Measurements from ENCODE around the gene GALNT10. TPM values are rescaled to one million over a fixed set of nuclear protein-coding genes. Genes with fewer than 3 reads are reported as not detected.
A peak's percentile ranks its signal among the peaks of the same experiment; 100 is the strongest.

GALNT10 gene
- total and polyA plus RNA-seq, 9 of the 15 experiments (the other 6 are each of a cell fraction or from before 2014, with no cell fraction given): 4.6 to 37.1 (median 13.3) TPM

DNA sequence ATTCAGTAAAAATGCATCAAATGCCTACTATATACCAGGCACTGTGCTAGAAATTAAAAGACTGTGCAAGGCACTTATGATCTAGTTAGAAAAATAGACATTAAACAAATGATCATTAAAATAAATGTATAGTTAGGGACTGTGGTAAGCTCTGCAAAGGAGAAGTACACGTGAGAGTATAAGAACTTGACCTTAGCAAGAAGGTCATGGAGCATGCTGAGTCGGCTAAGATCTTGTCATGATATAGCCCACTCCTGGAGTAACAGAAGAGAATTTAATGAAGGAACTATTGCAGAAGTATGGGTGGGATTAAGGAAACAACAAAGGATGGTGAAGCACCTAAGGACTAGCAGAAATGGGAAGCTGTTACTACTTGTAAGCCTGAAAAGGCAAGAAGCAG is 231.8 kb downstream of the GALNT10 start (continued):
- TF ChIP-seq, protein P1, sequence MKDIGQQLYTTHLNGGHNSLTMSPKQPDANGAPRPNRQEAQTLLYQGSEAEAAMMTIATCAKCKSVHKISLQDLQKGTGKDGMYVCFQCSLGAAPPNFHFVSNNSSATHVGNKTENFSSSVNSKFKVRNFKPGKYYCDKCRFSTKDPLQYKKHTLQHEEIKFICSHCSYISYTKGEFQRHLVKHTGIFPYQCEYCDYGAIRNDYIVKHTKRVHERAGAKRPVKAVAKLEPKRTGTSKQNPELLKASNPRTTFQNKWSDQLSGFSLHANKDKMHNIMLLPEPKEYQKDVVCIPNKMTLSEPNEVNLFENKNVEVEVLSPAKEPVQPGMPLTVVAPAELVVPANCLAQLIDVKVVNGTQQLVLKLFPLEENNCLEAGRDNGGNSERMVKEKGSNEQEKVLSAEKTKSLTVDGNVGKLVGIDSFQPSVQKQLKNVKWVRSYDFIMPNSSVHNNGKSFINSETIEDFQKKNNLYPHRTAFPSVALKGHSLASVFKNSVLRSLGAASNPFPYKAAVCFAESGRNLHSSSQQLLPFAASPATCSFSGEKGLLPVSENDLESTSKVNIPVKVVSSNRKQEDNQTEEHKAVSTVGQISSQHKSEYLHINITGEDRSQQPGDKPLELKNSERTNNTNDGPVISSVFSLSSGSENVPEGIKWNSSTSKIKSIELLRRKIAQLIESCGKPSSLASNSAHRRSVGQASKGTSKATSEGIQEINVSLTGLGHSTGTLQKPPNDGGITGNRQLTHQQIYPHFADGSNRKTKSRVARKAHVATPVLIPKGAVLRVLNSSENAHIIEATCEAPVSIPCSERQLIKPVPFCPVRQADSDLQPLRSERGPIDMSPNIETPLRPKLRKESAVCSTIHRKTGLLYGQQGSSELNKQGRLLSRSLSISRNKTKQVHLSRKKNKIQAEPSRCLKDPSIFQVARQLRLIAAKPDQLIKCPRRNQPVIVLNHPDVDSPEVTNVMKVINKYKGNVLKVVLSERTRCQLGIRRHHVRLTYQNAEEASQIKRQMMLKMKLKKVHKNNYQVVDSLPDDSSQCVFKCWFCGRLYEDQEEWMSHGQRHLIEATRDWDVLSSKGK (CRISPR knock-in tag; IDR thresholded peaks at IDR 0.05): no peak
- TF ChIP-seq ESRRA (IDR thresholded peaks at IDR 0.05; ENCODE audit: borderline replicate concordance, low read depth) (peak; percentile 93), MAFG (tag; conservative IDR thresholded peaks at IDR 0.05) (peak; percentile 7; the same call in 1 of the 2 replicates), ZNF79 (CRISPR knock-in tag; IDR thresholded peaks at IDR 0.05; ENCODE audit: low read depth) (no peak), RUNX1 (IDR thresholded peaks at IDR 0.05; ENCODE audit: low read depth) (no peak), ZNF316 (IDR thresholded peaks at IDR 0.05) (peak; percentile 52), HDAC6 (IDR thresholded peaks at IDR 0.05; ENCODE audit: low read depth, low read length) (no peak), ZNF830 (CRISPR knock-in tag; IDR thresholded peaks at IDR 0.05) (no peak), MXI1 (IDR thresholded peaks at IDR 0.05; ENCODE audit: low read depth, low read length) (no peak), ETS2 (tag; IDR thresholded peaks at IDR 0.05; ENCODE audit: borderline replicate concordance, poor library complexity, severe bottlenecking) (no peak), C11orf30 (IDR thresholded peaks at IDR 0.05; ENCODE audit: low read depth) (peak; percentile 41), ZNF232 (CRISPR knock-in tag; IDR thresholded peaks at IDR 0.05) (no peak), KAT8 (IDR thresholded peaks at IDR 0.05; ENCODE audit: low read depth) (no peak)
- TF ChIP-seq, protein P2, sequence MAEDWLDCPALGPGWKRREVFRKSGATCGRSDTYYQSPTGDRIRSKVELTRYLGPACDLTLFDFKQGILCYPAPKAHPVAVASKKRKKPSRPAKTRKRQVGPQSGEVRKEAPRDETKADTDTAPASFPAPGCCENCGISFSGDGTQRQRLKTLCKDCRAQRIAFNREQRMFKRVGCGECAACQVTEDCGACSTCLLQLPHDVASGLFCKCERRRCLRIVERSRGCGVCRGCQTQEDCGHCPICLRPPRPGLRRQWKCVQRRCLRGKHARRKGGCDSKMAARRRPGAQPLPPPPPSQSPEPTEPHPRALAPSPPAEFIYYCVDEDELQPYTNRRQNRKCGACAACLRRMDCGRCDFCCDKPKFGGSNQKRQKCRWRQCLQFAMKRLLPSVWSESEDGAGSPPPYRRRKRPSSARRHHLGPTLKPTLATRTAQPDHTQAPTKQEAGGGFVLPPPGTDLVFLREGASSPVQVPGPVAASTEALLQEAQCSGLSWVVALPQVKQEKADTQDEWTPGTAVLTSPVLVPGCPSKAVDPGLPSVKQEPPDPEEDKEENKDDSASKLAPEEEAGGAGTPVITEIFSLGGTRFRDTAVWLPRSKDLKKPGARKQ (CRISPR knock-in tag; IDR thresholded peaks at IDR 0.05): no peak
- TF ChIP-seq, protein P3, sequence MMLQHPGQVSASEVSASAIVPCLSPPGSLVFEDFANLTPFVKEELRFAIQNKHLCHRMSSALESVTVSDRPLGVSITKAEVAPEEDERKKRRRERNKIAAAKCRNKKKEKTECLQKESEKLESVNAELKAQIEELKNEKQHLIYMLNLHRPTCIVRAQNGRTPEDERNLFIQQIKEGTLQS (IDR thresholded peaks at IDR 0.05): no peak
- TF ChIP-seq, protein P3 (CRISPR knock-in tag; conservative IDR thresholded peaks at IDR 0.05): no peak
- TF ChIP-seq, protein P4, sequence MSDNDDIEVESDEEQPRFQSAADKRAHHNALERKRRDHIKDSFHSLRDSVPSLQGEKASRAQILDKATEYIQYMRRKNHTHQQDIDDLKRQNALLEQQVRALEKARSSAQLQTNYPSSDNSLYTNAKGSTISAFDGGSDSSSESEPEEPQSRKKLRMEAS (CRISPR knock-in tag; IDR thresholded peaks at IDR 0.05): no peak
- TF ChIP-seq, protein P5, sequence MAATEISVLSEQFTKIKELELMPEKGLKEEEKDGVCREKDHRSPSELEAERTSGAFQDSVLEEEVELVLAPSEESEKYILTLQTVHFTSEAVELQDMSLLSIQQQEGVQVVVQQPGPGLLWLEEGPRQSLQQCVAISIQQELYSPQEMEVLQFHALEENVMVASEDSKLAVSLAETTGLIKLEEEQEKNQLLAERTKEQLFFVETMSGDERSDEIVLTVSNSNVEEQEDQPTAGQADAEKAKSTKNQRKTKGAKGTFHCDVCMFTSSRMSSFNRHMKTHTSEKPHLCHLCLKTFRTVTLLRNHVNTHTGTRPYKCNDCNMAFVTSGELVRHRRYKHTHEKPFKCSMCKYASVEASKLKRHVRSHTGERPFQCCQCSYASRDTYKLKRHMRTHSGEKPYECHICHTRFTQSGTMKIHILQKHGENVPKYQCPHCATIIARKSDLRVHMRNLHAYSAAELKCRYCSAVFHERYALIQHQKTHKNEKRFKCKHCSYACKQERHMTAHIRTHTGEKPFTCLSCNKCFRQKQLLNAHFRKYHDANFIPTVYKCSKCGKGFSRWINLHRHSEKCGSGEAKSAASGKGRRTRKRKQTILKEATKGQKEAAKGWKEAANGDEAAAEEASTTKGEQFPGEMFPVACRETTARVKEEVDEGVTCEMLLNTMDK (IDR thresholded peaks at IDR 0.05; ENCODE audit: borderline replicate concordance, insufficient read depth, low read depth, low read length, poor library complexity, severe bottlenecking): no peak
- TF ChIP-seq, protein P6, sequence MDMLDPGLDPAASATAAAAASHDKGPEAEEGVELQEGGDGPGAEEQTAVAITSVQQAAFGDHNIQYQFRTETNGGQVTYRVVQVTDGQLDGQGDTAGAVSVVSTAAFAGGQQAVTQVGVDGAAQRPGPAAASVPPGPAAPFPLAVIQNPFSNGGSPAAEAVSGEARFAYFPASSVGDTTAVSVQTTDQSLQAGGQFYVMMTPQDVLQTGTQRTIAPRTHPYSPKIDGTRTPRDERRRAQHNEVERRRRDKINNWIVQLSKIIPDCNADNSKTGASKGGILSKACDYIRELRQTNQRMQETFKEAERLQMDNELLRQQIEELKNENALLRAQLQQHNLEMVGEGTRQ (CRISPR knock-in tag; IDR thresholded peaks at IDR 0.05): no peak

Data from K562 (cell line).